Ovary (tissue), 3 donors: Measurements from ENCODE around the gene SOX5.

Experiments
- EP300 ChIP-seq: sonication (generic); formaldehyde crosslinking; IDR thresholded peaks from one replicate; pipeline ENCODE4 v1.6.1; 2017; ENCODE audit warnings: antibody characterized with exemption
- POLR2A ChIP-seq: fragments of 450-650 bp; IDR thresholded peaks from one replicate; pipeline ENCODE4 v1.6.1; 2017; ENCODE audit warnings: antibody characterized with exemption, mild to moderate bottlenecking, moderate library complexity
- TF ChIP-seq, protein P1 (sequence below), 3 donors: fragments of 450-650 bp in 2 of 3; fragments of 200-600 bp in 1 of 3; IDR thresholded peaks; one replicate each; pipeline versions ENCODE4 v1.5.1 to v1.8.0; 2016 to 2022; ENCODE audit warnings: antibody characterized with exemption in 3 of 3, mild to moderate bottlenecking in 1 of 3
- donor health status: DM: no; HTN: no; CAD: no.

DNA sequence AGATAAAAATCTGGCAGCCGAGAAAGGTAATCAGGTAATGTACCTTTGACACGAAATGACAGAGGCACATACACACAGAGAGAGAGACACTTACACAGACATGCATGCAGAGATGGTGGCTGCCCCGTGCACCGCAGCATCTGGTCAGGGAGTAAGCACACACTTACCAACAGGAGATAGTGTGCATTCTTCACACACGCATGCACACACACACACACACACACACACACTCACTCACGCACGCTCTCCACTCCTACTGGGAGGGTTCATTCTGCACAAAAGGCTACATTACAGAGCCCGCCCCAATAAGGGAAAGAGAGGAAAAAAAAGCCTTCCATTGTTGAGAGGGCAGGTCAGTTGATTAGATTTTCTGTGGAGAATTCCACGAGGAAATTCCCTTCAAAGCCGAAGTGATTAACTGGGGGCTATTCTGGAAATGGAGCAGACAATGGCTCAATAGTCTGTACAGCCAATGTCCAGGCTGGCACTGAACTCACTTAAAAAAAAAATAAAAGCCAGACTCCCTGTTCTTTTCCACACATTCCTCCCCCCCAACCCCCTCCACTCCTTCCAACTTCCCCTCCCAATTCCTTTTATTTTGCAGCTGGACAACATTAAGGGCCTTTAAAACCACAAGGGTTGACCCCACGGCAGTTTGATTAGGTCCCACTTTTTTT, 1.4 kb upstream of the SOX5 start:
- TF ChIP-seq POLR2A (no peak), EP300 (no peak)
- TF ChIP-seq, protein P1, sequence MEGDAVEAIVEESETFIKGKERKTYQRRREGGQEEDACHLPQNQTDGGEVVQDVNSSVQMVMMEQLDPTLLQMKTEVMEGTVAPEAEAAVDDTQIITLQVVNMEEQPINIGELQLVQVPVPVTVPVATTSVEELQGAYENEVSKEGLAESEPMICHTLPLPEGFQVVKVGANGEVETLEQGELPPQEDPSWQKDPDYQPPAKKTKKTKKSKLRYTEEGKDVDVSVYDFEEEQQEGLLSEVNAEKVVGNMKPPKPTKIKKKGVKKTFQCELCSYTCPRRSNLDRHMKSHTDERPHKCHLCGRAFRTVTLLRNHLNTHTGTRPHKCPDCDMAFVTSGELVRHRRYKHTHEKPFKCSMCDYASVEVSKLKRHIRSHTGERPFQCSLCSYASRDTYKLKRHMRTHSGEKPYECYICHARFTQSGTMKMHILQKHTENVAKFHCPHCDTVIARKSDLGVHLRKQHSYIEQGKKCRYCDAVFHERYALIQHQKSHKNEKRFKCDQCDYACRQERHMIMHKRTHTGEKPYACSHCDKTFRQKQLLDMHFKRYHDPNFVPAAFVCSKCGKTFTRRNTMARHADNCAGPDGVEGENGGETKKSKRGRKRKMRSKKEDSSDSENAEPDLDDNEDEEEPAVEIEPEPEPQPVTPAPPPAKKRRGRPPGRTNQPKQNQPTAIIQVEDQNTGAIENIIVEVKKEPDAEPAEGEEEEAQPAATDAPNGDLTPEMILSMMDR (IDR thresholded peaks at IDR 0.05) = no peak
